LNCAP (cell line): ENCODE measurements around the gene TRIM52.

ENCODE experiments used
- TF ChIP-seq, protein P1 (sequence below): fragments of 450-650 bp; IDR thresholded peaks from 2 replicates; pipeline ENCODE4 v1.5.1; 2017; ENCODE audit warnings: mild to moderate bottlenecking

TRIM52 gene

DNA sequence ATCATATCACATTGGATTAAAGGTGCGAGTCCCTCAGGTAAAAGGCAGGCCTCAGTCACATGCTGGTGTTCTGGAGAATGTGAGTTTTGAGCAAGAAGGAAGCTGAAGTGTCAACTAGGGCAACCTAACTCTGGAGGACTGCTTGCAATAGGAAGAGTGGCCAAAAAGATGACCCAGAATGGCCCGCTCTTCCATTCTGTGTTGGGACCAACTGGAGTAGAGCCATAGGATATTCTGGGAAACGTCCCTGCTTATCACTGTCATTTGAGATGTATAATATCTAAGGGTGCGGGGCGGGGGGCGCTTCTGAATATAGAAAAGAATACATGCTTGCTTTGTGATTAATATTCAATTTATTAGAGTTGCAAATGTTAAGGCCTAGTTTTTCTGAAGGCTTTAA, 48.9 kb downstream of the TRIM52 start:
- TF ChIP-seq, protein P1, sequence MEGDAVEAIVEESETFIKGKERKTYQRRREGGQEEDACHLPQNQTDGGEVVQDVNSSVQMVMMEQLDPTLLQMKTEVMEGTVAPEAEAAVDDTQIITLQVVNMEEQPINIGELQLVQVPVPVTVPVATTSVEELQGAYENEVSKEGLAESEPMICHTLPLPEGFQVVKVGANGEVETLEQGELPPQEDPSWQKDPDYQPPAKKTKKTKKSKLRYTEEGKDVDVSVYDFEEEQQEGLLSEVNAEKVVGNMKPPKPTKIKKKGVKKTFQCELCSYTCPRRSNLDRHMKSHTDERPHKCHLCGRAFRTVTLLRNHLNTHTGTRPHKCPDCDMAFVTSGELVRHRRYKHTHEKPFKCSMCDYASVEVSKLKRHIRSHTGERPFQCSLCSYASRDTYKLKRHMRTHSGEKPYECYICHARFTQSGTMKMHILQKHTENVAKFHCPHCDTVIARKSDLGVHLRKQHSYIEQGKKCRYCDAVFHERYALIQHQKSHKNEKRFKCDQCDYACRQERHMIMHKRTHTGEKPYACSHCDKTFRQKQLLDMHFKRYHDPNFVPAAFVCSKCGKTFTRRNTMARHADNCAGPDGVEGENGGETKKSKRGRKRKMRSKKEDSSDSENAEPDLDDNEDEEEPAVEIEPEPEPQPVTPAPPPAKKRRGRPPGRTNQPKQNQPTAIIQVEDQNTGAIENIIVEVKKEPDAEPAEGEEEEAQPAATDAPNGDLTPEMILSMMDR = no peak

DNA sequence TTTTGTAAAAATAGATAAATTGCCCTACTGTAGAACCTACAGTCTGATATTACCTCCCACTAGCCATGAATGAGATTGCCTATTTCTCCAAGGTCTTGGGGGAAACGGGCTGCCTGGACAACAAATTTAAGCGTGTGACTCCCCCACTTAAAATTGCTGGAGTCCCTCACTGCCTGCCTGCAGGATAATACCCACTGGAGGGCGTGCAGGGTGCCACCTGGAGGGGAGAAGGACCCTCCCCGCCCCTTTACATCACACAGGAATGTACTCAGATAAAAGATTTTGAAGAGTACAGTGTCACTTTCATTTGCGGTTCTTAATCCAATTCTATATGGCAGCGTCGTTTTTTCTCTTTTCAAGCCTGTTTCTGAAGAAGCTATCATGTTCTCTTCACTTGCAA, 49.7 kb downstream of the TRIM52 start:
- TF ChIP-seq, protein P1 = no peak

DNA sequence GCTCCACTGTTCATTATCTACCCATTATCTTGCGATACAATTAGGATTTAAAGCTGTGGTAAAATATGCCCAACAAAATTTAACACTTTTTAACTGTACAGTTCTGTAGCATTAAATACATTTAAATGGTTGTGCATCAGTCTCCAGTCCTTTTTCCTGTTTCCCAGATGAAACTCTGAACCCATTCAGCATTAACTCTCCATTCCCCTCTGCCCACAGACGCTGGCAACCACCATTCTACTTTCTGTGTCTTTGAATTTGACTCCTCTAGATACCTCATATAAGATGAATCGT, 53.0 kb downstream of the TRIM52 start:
- TF ChIP-seq, protein P1 = no peak

DNA sequence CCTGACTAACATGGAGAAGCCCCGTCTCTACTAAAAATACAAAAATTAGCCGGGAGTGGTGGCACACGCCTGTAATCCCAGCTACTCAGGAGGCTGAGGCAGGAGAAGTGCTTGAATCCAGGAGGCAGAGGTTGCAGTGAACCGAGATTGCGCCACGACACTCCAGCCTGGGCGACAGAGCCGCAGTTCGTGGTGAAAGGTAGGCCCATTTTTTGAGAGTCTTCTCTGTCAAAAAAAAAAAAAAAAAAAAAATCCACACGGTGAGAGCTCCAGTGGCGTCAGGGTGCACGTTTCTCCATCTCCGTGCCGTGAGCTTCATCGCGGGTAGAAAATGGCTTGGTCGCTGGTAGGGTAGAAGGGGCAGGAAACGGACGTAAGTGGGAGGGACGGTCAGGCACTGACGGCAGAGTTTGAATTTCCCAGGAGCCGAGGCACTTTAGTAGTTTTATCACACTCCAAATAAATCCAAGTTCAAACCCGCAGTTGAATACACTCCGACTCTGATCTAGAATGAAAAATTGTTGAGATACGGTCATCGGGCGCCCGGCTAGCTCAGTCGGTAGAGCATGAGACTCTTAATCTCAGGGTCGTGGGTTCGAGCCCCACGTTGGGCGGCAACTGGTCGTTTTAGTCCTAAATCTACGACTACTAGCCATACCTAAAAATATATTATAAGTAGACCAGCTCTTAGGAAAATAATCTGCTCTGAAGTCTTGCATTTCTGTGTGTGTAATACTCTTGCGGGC, 53.6 kb downstream of the TRIM52 start:
- TF ChIP-seq, protein P1 = no peak

DNA sequence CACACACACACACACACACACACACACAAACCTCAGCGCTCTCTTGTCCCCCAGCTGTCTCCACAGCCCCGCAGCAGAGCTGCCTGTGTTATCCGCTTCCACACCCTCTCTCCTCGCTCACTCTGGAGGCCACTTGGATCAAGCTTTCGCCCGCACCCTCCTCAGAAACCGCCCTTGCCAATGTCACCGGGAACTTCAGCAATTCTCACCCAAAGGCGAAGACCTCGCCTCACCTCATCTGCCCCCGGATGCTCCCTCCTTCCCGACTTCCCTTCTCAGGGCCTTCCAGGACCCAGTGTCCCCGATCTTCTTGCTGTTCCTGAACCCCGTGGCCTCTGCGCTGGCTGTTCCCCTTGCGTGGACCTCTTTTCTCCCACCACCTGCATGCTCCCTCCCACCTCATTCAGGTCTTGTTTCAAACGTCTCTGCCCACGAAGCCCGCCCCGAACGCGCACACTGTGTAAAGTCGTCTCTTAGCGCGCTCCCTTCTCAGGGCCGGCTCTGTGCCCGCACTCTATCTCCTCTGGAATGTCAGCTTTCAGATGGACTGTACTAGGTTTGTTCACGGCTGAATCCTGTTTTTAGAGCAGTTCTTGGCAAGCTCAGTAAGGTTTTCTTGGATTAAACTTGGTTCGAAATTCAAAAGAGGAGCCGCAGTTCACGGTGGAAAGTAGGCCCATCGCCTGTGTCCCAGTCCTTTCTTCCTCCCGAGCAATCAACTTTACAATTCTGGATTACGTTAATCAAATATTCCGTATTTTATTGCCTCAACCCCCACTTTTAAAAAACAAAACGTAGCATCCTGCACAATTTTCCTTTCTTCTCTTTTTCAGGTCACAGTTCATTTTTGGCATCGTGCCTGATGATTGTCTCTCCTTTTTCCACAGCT, 54.9 kb downstream of the TRIM52 start:
- TF ChIP-seq, protein P1 = no peak
